SK-N-SH (cell line): ENCODE measurements around the gene PABPN1L.

Source experiments
- CHD2 ChIP-seq: fragments of 150-350 bp; IDR thresholded peaks from 2 replicates; pipeline ENCODE4 v1.6.1; 2018; ENCODE audit warnings: low read length; ENCODE audit not compliant: partially characterized antibody
- CTCF ChIP-seq: fragments of 200-600 bp; sonication (generic); IDR thresholded peaks from 2 replicates; pipeline ENCODE4 v1.6.1; 2017; ENCODE audit warnings: antibody characterized with exemption, mild to moderate bottlenecking, moderate library complexity
- JUND ChIP-seq: IDR thresholded peaks from 2 replicates; pipeline ENCODE4 v1.4.0; 2012
- NFIC ChIP-seq: IDR thresholded peaks from 2 replicates; pipeline ENCODE4 v1.4.0; 2012; ENCODE audit warnings: borderline replicate concordance
- RCOR1 ChIP-seq: fragments of 150-350 bp; IDR thresholded peaks from 2 replicates; pipeline ENCODE4 v1.6.1; 2017; ENCODE audit warnings: antibody characterized with exemption, low read length

- TF ChIP-seq JUND (no peak), CTCF (no peak), NFIC (no peak), CHD2 (no peak), RCOR1 (no peak)
Measured at GRCh38 chr16:88907768-88908167, 41.3 kb upstream of the PABPN1L start.
